ENCODE measurements around the gene XPNPEP1.

The XPNPEP1 gene

DNA sequence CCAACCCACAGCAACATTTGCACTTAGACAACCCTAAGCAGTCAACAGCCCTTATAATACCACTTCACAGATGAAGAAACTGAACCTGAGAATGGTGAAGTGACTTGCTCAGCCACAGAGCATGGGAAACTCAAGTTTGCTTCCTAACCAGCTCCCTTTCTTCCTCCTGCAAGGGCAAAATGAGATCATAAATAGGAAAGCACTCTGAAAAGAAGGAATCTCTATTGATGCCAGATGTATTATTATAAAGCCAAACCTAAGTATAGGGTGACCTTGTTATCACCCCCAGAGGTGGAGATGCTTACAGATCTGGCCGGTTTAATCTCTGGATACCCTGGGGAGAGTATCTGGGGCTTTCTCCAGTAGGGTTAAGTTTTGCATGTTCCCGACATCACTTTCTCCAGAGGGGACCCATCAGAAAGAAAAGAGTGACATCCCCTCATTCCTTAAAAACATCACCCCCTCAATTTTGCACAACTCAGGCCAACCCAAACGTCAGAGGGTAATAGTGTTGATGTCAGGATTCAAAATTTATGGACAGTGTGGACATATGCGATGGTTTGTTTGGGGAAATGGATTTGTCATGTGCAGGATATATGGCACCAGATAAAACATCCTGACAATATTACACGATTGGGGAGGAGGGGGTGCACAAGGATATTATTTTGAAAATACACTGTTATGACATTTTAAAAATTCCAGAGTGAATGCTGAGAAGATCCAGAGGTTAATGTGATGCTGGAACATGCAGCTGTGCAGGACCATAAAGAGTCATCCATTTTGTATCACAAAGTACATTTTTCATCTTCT lies 24.0 kb upstream of the XPNPEP1 start:
- DNase-seq (ENCODE audit: low spot score) = no peak

DNA sequence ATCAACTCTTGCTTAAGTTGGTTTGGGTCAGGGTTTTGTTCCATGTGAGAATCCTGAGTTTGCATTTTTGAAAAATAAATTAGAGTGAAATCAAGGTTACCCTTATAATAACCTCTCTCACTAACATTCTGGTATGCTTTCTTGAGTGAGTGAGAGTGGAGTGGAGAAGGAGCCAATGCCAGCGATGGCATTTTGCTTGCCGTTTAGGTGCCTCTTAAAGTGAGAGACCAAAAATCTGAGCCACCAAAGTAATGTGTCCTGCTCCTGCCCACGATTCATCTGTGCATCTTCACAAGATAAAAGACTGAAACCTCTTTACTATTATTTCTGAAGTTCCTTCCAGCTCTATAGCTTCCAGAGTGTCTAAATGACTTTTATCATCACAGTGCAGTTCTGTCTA lies 23.4 kb upstream of the XPNPEP1 start:
- DNase-seq (ENCODE audit: low spot score) = no peak

DNA sequence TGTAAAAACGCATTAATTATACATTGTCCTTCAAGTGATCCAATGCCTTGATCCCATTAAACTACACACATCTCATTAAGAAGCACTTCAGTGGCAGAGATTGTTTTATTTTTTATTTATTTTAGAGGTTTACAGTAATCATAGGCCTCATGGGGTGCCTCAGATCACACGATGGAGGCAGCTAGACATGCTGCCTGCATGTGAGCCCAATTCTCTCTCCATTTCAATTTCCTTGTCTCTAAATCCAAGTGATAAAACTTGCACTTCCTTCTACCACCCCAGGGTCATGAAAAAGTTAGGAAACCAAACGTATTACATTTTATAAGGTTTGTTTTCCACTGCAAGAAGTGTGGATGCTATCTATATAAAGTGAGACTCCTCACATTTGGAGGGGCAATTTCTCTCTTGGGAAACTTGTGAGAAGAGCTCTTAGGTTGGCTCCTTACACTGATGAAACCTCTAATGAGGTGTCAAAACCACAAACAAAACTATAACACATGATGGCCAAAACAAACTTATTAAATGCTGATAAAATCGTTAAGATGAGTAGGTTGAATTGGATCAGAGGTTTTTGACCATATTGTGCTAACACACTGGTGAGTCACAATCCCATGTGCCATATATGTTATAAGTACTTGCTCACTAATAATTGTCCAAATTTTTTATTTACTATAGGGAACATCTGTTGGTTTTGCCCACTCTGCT lies 22.3 kb upstream of the XPNPEP1 start:
- DNase-seq (ENCODE audit: low spot score) = no peak

DNA sequence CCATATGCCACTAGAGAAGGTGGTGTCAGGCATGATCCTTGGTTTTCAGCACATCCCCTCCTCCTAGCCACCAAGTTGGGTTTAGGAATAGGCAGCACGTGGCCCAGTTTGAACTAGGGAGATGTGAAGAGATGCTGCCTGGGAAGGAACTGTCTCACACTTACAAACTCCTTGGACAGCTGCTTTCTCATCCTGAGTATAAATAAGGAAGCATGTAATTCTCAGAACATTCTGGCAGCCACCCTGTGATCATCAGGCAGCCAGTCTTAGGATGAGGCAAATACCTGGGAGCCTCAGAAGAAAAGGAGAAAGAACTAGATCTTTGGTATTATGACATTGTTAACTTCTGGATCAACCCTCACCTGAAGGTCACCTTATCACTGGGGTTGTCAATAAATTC lies 21.3 kb upstream of the XPNPEP1 start:
- no peak for DNase-seq (ENCODE audit: low spot score)

DNA sequence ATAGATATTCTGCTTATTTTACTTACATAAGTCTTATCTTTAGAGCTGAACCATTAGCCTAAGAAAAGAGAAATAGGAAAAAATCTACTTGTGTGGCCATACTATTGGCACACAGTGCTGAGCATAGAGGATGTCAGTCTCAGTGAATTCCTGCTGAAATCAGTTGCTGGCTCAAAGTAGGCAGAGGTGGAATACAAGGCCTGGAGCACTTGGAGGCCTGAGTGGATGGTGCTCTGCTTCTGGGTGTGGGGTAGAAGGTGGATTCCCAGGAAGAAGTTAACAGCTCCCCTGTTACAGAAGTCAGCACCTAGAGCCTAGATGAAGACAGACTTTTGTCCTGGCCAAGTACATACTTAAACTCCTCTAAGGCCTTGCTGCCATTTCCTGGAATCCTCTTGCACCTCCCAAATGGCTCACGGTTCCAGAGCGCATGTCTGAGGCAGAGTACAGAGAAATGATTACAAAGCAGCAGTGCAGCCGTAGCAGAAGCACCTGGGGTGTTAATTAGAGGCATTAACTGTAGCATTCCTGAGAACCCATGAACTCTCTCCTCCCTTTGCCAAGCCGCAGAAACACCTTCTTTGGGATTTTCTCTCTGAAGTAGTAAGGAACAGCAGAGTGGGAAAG lies 18.0 kb upstream of the XPNPEP1 start:
- DNase-seq (ENCODE audit: low spot score) = no peak

DNA sequence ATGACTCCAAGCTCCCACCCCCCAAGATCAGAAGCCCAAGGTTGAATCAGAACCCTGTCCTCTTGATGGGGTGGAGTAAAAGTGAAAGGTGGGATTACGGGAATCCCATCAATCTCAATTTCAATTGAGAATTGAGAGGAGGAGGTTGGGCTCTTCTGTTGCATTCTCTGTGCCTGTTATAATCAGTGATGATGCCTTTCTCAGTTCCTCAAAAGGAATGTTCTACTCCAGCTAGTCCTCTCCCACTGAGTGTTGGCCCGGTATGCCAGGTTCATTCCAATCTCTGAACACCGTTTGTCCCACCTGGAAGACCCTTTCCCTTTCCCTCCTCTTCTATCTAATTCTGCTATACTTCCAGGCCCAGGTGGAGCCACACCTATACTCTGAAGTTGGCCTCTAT lies 17.2 kb upstream of the XPNPEP1 start:
- no peak for DNase-seq (ENCODE audit: low spot score)

DNA sequence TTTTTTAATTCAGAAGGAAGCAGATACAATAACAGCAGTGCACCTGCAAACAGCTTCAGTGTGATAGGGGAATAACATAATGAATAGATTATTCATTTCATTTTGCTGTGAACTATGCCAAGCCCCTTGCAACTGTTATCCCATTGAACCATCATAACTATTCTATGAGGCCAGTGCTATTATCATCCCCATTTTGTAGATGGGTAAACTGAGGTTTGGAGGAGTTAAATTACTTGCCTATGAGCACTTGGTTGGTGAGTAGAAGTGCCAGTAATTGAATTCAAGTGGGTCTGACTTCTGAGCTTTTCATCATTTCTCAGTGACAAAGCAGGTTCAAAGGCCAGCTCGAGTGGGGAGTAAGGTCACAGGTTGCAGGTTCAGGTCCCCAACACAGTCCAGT lies 16.8 kb upstream of the XPNPEP1 start:
- DNase-seq (ENCODE audit: low spot score) = no peak

DNA sequence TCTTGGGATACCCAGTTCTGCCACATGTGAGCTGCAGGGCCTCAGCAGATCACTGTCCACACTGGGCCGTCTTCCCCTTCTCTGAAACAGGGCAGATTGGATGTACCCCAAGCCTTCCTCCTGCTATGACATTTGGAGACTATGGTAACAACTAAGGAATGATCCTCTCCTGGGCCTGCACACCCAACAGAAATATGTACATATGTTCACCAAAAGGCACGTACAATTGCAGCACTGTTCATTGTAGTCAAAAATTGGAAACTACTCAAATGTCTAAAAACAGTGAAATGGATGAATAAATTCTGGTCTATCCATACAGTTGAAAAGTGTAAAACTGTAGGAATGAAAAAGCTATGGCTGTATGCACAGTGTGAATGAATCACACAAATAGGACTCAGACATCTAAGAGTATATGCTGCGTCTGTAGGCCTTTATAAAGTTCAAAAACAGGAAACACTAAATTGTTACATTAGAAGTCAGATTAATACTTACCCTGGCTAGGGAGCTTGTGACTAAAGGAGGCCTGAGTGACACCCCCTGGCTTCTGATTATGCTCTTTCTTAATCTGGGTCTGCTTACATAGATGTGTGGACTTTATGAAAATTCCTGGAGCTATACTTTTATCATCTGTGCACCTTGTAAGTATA lies 16.1 kb upstream of the XPNPEP1 start:
- DNase-seq (ENCODE audit: low spot score) = no peak

DNA sequence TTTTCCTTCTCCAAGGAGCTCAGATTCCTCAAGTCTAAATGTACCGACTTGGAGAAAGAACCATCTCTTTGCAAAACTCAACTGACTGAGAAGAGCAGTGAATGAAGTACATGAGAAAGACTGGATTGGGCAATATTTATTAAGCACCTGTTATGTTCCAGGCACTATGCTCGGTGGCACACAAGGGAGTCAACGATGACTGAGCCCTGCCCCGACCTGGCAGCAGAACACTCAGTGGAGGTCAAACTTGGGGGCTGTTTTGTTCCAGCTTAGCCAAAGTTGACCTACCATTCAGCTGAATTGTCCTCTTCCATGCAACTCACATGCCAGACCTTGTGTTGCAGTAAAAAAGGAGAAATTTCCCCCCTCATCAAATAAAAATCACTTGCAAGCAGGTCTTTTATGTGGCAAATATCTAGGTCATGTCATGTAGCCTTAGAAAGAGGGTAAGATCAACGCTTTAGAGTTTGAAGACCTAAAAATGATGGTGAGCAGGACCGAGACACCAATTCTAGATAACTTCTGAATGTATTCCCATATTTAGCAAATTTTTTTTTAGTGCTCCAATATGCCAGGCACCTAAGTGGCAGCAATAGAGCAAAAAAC lies 14.3 kb upstream of the XPNPEP1 start:
- no peak for DNase-seq (ENCODE audit: low spot score)

DNA sequence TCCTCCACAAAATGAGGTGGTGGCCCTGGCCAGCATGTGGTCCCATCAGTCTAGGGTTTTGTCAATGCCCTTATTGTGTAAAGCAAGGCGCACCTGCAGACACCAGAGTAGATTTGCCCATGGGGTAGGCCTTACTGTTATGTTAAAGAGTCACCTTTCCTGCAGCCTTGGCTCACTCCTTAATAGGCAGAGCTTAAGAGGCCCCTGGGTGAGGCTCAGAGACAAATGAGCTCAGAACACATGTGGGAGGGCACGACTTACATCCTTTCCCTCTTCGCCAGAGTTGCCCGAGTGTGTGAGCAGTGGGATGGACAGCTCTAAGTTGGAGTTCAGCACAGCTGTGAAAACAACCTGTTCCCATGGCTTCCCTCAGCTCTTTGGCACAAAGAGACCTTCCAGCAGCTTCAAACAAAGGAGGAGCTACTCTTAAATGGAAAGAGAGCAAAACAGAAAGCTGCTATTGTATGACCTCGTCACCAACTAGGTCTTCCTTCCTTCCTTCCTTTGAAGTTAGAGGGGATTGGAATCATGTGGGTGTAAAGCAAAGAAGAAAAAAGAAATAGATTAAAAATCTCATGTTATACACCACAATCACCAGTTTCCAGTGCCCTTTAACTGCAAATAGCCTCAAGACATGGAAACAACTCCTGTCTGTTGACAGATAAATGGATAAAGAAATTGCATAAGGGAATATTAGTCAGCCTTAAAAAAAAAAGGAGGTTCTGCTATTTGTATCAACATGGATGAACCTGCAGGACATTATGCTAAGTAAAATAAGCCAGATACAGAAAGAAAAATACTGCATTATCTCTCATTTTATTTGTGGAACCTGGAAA lies 11.9 kb upstream of the XPNPEP1 start:
- peak; percentile 44 for DNase-seq (ENCODE audit: low spot score)

DNA sequence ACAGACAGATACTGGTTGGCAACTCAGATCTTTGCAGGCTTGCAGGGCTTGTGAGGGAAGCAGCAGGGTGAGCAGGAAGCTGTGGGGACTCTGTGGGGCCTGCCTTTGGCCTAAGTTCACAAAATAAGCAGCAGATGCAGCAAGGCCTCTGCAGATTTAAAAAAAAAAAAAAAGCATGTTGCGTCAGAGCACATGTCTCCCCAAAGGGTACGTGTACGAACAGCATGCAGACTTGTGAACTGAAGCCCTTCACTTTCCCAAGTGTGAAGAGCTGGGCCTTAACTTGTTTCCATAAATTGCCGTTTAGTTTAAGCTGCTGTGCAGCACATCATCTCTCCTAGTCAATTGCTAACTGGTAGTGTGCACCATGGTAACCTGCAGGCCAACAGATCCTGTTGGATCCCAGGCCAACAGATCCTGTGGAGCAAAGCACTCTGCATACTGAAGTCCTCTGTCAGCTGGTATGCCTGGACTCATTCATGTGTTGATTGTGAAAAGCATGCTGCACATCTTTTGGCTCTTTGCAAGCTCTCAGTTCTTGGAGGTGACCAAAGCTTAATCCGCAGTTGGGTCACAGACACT lies 10.8 kb upstream of the XPNPEP1 start:
- DNase-seq (ENCODE audit: low spot score) = no peak

DNA sequence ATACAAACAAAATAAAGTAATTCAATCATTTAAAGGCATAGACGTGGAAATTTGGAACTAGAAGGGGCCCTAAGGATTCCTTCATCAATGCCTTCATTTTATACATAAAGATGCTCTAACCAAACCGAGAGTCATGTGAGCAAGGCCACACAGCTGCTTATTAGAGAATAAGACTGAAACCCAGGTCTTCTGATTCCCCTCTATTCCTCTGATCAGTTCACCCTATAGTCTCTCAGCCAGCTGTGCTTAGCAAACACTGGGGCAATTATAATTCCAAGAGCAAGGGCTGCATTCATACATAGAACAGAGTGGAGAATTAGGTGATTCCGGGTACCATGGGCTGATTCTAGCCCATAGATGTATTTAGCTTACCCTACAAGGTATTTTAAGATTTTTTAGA lies 9.7 kb upstream of the XPNPEP1 start:
- DNase-seq (ENCODE audit: low spot score) = peak; percentile 14

DNA sequence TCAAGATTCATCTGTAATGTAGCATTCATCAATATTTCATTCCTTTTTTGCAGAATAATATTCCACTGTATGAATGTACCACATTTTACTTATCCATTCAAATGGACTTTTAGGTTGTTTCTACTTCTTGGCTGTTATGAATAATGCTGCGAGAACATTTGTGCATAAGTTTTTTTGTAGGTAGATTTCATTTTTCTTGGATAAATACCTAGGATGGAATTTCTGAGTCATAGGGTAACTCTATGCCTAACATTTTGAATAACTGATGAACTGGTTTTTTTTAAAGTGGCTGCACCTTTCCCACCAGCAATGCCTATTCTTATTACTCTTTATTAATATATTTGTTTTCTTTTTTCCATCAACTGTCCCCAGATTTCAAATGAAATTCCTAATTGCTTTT lies 9.1 kb upstream of the XPNPEP1 start:
- no peak for DNase-seq (ENCODE audit: low spot score)

DNA sequence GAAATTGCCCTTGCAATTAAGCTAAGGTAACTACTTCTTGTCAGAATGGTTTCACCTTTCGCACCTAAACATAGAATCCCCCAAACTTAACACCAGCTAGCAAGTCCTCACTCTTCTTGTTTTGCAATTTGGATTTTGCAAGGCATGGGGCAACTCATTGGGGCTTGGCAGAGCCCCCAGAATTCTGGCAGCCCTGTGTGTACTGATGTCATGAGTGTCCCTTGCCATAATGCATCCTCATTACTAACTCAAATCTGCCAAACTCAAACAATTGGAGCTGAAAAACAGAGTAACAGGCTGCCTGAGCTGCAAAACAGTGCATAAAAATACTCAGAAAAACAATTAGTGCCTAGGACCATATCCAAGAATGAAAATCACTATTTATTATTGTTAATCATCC lies 7.9 kb upstream of the XPNPEP1 start:
- peak; percentile 38 for DNase-seq (ENCODE audit: low spot score)

DNA sequence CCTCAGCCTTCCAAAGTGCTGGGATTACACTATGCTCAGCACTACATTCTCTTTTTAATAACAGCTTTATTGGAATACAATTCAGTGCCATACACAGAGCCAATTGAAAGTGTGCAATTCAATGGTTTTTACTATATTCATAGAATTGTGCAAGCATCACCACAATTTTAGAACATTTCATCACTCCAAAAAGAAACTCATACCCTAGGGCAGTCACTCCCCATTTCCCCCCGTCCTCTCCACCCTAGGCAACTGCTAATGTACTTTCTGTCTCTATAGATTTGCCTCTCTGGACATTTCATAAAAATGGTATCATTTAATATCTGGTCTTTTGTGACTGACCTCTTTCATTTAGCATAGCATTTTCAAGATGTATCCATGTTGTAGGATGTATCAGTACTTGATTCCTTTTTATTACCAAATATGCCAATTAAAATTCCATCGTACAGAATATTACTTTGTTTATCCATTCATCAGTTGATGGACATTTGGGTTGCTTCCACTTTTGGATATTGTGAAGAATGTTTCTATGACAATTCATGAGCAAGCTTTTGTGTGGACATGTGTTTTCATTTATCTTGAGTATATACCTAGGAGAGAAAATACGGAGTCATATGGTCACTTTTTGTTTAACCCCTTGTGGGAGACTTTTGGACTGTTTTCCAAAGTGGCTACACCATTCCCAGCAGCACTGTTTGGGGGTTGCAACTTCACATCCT lies 6.3 kb upstream of the XPNPEP1 start:
- DNase-seq (ENCODE audit: low spot score) = no peak

DNA sequence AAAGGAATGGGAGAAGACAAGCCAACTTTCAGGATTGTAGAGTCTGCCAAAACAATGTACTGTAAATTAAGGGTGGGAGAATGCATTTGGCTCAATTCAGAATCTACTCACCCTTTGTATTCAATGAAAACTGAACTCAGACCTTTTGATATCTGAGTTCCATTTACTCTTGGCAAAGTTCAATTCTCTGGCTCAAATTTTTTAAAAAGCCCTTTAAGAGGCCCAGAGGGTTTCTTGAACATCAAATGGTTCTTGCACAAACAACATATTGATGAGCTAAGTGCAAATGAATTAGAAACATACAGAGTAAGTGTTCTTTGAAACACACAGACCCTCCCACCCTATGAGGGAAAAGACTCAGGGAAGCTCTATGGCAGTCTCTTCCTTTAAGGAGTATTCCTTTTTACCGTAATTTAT lies 5.2 kb upstream of the XPNPEP1 start:
- DNase-seq (ENCODE audit: low spot score) = no peak

DNA sequence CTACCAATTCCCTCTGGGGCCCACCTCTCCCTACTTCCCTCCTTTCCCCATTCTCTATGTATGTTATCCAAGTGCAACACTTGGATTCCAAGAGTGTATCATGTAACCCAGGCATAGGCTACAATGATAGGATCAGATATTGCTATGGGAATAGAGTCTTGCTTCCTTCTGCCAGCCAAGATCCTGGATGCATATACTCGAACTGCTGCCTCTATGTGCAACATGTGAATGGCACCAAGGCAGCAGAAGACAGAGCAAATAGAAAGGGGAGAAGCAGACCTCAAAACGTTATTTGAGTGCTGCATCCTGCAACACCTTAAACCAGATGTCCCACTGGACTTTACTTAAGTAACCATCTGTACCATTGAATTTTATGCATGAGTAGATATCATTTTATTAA lies 3.5 kb upstream of the XPNPEP1 start:
- no peak for DNase-seq (ENCODE audit: low spot score)

DNA sequence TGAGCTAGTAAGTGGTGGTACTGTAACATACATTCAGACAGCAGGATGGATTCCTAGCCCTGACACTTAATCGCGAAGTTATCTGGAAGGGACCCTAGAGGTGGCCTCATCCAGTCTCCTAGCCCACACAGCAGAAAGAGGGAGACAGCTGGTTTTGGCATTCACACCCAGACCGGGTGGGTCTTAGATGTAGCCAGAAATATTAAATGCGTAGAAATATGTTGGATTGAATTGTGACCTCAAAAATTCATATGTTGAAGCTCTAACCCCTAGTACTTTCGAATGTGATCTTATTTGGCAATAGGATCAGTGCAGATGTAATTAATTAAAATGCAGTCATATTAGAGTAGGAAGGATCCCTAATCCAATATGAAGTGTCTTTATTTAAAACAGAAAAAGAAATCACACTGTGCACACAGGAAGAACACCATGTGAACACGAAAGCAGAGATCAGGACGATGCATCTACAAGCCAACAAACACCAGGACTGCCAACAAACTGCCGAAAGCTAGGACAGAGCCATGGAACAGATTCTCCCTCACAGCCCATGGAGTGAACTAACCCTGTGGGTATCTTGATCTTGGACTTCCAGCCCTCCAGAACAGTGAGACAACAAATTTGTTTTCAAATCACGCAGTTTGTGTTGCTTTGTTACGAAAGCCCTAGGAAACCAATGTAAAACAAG lies 2.9 kb upstream of the XPNPEP1 start:
- no peak for DNase-seq (ENCODE audit: low spot score)

DNA sequence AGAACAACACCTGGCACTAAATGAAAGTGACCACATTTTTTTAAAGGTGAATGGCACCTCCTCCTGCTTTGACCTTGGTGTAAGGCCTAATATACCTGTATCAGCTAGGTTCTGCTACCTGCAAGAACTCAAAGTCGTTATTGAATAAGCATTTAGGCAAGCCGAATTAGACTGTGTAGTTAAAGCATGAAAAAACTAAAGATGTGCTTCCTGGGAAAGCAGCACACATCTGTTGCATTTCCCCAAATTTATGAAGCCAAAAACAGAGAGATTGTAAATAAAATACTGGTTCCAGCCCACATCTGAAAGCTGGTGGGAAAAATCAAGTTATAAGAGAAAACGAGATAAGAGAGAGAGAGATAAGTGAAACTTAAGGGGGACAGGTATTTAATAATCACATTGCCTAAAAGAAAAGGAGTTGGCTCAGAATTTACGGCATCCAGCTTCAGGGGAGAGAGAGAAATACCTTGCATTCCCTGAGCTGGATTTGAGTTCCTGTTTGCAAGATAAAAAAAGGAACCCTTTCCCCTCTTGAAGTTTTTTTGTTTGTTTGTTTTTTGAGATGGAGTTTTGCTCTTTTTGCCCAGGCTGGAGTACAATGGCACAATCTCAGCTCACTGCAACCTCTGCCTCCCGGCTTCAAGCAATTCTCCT lies 1.8 kb upstream of the XPNPEP1 start:
- DNase-seq (ENCODE audit: low spot score) = no peak

Measured in pons (tissue), 1 donor.